Activated CD4-positive, alpha-beta T cell treated with anti-CD3 and anti-CD28 coated beads for 36 hours (primary cell): ENCODE measurements around the gene PLSCR4. TPM values are rescaled to one million over a fixed set of nuclear protein-coding genes. Genes with fewer than 3 reads are reported as not detected.

Source experiments
- total RNA-seq, 2 experiments: library from RNA; stranded (reverse); gene quantifications; one replicate each; pipeline ENCODE4 v1.2.3, GENCODE V29; 2021

PLSCR4 gene
- total RNA-seq, 2 experiments from 2014 or later, result not detected

Other genes with a start within 250 kb of the PLSCR4 start
- 1 to 10 TPM; 1.1 to 1.3 TPM for gene PLOD2, start 89.9 kb downstream of the PLSCR4 start, total RNA-seq
- under 1 TPM in 1 of 2 experiments, not detected in 1; 0.25 TPM for gene PLSCR2, start 218.5 kb upstream of the PLSCR4 start, total RNA-seq